K562 (cell line): ENCODE measurements around the gene RPTOR. TPM values are rescaled to one million over a fixed set of nuclear protein-coding genes. Genes with fewer than 3 reads are reported as not detected.

Experiments
- BCLAF1 ChIP-seq, 2 experiments: fragments of 450-650 bp in 1 of 2; IDR thresholded peaks; 2 replicates each; pipeline ENCODE4 v1.6.1; 2011 to 2017; ENCODE audit warnings: low read depth in 2 of 2, antibody characterized with exemption in 1 of 2, borderline replicate concordance in 1 of 2, low read length in 1 of 2, mild to moderate bottlenecking in 1 of 2, mixed read lengths in 1 of 2; ENCODE audit not compliant: control insufficient read depth in 1 of 2
- CGGBP1 ChIP-seq: fragments of 250-450 bp; sonication (Bioruptor Pico); IDR thresholded peaks from 2 replicates; pipeline ENCODE4 v1.9.0; 2021; ENCODE audit warnings: mild to moderate bottlenecking
- EZH2 ChIP-seq: IDR thresholded peaks from 2 replicates; pipeline ENCODE4 v1.6.1; 2012; ENCODE audit warnings: low read depth, mild to moderate bottlenecking, inconsistent platforms, low read length, borderline replicate concordance
- GTF2A2 ChIP-seq: IDR thresholded peaks from 2 replicates; pipeline ENCODE4 v1.6.1; 2016; ENCODE audit warnings: mild to moderate bottlenecking, missing genetic modification characterization, missing compliant biosample characterization
- HIVEP1 ChIP-seq: fragments of 250-450 bp; sonication (Bioruptor Pico); IDR thresholded peaks from 2 replicates; pipeline ENCODE4 v1.4.0; 2020; ENCODE audit warnings: mild to moderate bottlenecking
- JUN ChIP-seq, 2 experiments: sonication (generic) in 1 of 2; formaldehyde crosslinking in 1 of 2; IDR thresholded peaks; 2 replicates each; pipeline versions ENCODE4 v1.6.1 to v1.8.0; 2012 to 2022; ENCODE audit warnings: borderline replicate concordance in 2 of 2, mild to moderate bottlenecking in 2 of 2, improper control_type of control experiment in 1 of 2, low read depth in 1 of 2, low read length in 1 of 2, missing genetic modification reagents in 1 of 2
- MXD1 ChIP-seq: fragments of 250-450 bp; sonication (Bioruptor Pico); IDR thresholded peaks from 2 replicates; pipeline ENCODE4 v1.8.0; 2021; ENCODE audit warnings: borderline replicate concordance, mild to moderate bottlenecking, moderate library complexity; ENCODE audit not compliant: poor library complexity, severe bottlenecking
- NCOA4 ChIP-seq: fragments of 450-650 bp; IDR thresholded peaks from 2 replicates; pipeline ENCODE4 v1.6.1; 2018; ENCODE audit warnings: mild to moderate bottlenecking; ENCODE audit not compliant: partially characterized antibody
- PHF21A ChIP-seq: fragments of 450-650 bp; IDR thresholded peaks from 2 replicates; pipeline ENCODE4 v1.6.1; 2017; ENCODE audit warnings: low read depth, borderline replicate concordance
- POLR2G ChIP-seq: fragments of 200-400 bp; formaldehyde crosslinking; IDR thresholded peaks from 2 replicates; pipeline ENCODE4 v1.6.1; 2017; ENCODE audit warnings: low read depth, mild to moderate bottlenecking, antibody characterized with exemption, low read length, moderate library complexity
- RBM14 ChIP-seq: fragments of 200-400 bp; formaldehyde crosslinking; IDR thresholded peaks from 2 replicates; pipeline ENCODE4 v1.6.1; 2018; ENCODE audit warnings: low read depth, mild to moderate bottlenecking, low read length, moderate library complexity, borderline replicate concordance; ENCODE audit not compliant: insufficient read depth
- RBM22 ChIP-seq: fragments of 200-400 bp; formaldehyde crosslinking; IDR thresholded peaks from 2 replicates; pipeline ENCODE4 v1.6.1; 2018; ENCODE audit warnings: low read length, low read depth; ENCODE audit not compliant: poor library complexity, severe bottlenecking
- SFPQ ChIP-seq: fragments of 200-400 bp; formaldehyde crosslinking; IDR thresholded peaks from 2 replicates; pipeline ENCODE4 v1.6.1; 2017; ENCODE audit warnings: mild to moderate bottlenecking, low read depth, low read length, moderate library complexity
- SIX5 ChIP-seq, 2 experiments: IDR thresholded peaks; 2 replicates each; pipeline ENCODE4 v1.6.1; 2011; ENCODE audit warnings: low read length in 2 of 2, borderline replicate concordance in 1 of 2, low read depth in 1 of 2, mild to moderate bottlenecking in 1 of 2, moderate library complexity in 1 of 2; ENCODE audit not compliant: insufficient read depth in 1 of 2
- SREBF1 ChIP-seq: fragments of 150-350 bp; IDR thresholded peaks from 2 replicates; pipeline ENCODE4 v1.6.1; 2014; ENCODE audit warnings: antibody characterized with exemption, low read depth, low read length, borderline replicate concordance
- XRCC5 ChIP-seq: fragments of 200-400 bp; formaldehyde crosslinking; IDR thresholded peaks from 2 replicates; pipeline ENCODE4 v1.6.1; 2017; ENCODE audit warnings: low read depth, mild to moderate bottlenecking, low read length
- ZNF184 ChIP-seq: sonication (generic); formaldehyde crosslinking; IDR thresholded peaks from 2 replicates; pipeline ENCODE4 v1.5.0; 2020; ENCODE audit warnings: missing genetic modification reagents
- ZNF197 ChIP-seq: fragments of 200-800 bp; sonication (Bioruptor generic); IDR thresholded peaks from 2 replicates; pipeline ENCODE4 v1.6.1; 2016; ENCODE audit warnings: low read depth, missing genetic modification characterization, missing compliant biosample characterization
- ZNF445 ChIP-seq: fragments of 250-450 bp; sonication (Bioruptor Pico); IDR thresholded peaks from 2 replicates; pipeline ENCODE4 v1.4.0; 2020; ENCODE audit warnings: low read depth, mild to moderate bottlenecking, moderate library complexity
- ZNF717 ChIP-seq: fragments of 250-450 bp; sonication (Bioruptor Pico); IDR thresholded peaks from 2 replicates; pipeline ENCODE4 v1.5.0; 2021
- polyA plus RNA-seq, 8 experiments: library from polyadenylated mRNA; depleted of rRNA in 4 of 8; stranded (reverse) in 5 of 8; unstranded in 3 of 8; fragments of >200 nt; fragmentation: Nextera tagmentation in 2 of 8; fragmentation: Illumina TruSeq in 1 of 8; extraction: Ambion mirVana in 2 of 8; extraction: Trizol in 1 of 8; gene quantifications; 2 replicates each; pipeline versions ENCODE4 v1.2.1 to v1.2.3, GENCODE V29; 2011 to 2014; ENCODE audit warnings: inconsistent platforms in 1 of 8, missing spikeins in 1 of 8
- total RNA-seq, 7 experiments: library from RNA; depleted of rRNA in 6 of 7; stranded (reverse); fragments of >200 nt in 6 of 7; fragmentation: Illumina TruSeq in 2 of 7; extraction: Trizol in 2 of 7; gene quantifications; 2 replicates each; pipeline versions ENCODE4 v1.2.1 to v1.2.3, GENCODE V29; 2011 to 2021; ENCODE audit warnings: low replicate concordance in 1 of 7

The RPTOR gene
- total and polyA plus RNA-seq, 9 of the 15 experiments (the other 6 are each of a cell fraction or from before 2014, with no cell fraction given) = 0.24 to 54.1 (median 10.2) TPM

- peak; percentile 61; the same call in 1 of the 2 replicates for TF ChIP-seq JUN (IDR thresholded peaks at IDR 0.05; ENCODE audit: borderline replicate concordance, low read depth, low read length)
- no peak for TF ChIP-seq JUN (CRISPR knock-in tag; IDR thresholded peaks at IDR 0.05; ENCODE audit: borderline replicate concordance)
- no peak for TF ChIP-seq SREBF1
- TF ChIP-seq POLR2G = no peak
- TF ChIP-seq HIVEP1 (CRISPR knock-in tag) = no peak
- no peak for TF ChIP-seq RBM22
- no peak for TF ChIP-seq ZNF717 (CRISPR knock-in tag)
- TF ChIP-seq XRCC5 = peak; percentile 91; the same call in 1 of the 2 replicates
- TF ChIP-seq ZNF445 (CRISPR knock-in tag) = no peak
- TF ChIP-seq CGGBP1 = no peak
- no peak for TF ChIP-seq RBM14
- no peak for TF ChIP-seq ZNF197 (CRISPR knock-in tag)
- peak; percentile 27; the same call in 1 of the 2 replicates for TF ChIP-seq PHF21A
- no peak for TF ChIP-seq EZH2
- TF ChIP-seq ZNF184 = no peak
- TF ChIP-seq SFPQ = no peak
- no peak for TF ChIP-seq MXD1 (CRISPR knock-in tag)
- TF ChIP-seq BCLAF1 (IDR thresholded peaks at IDR 0.05; ENCODE audit: borderline replicate concordance in 1 of 2, control insufficient read depth in 1 of 2, low read depth in 2 of 2, low read length in 1 of 2) = no peak
- no peak for TF ChIP-seq SIX5 (IDR thresholded peaks at IDR 0.05; ENCODE audit: borderline replicate concordance in 1 of 2, insufficient read depth in 1 of 2, low read depth in 1 of 2, low read length in 2 of 2)
- TF ChIP-seq GTF2A2 (tag) = no peak
- TF ChIP-seq NCOA4 = no peak
Measured at GRCh38 chr17:80575057-80575875, 30.6 kb downstream of the RPTOR start (continued).
